SH-SY5Y (cell line): Measurements from ENCODE around the gene SMIM3.

ENCODE experiments used
- GATA2 ChIP-seq: IDR thresholded peaks from 2 replicates; pipeline ENCODE4 v1.6.1; 2011; ENCODE audit warnings: mild to moderate bottlenecking, low read depth, low read length
- GATA3 ChIP-seq: IDR thresholded peaks from 2 replicates; pipeline ENCODE4 v1.6.1; 2011; ENCODE audit warnings: low read depth, mild to moderate bottlenecking, low read length, moderate library complexity

DNA sequence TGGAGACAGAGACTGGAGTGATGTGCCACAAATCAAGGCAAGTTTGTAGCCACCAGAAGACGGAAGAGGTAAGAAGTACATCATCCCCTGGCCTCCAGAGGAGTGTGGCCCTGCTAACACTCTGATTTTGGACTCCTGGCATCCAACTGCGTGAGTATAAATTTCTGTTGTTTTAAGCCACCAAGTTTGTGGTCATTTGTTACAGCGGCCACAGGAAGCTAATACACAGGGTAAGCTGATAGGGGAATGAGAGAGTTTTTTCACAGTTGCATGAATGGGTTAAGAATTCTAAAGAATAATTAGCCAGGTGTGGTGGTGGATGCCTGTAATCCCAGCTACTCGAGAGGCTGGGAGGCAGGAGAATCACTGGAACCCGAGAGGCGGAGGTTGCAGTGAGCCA lies 25.8 kb downstream of the SMIM3 start:
- TF ChIP-seq GATA2: no peak
- no peak for TF ChIP-seq GATA3
